Suprapubic skin (tissue), 4 donors: ENCODE data around the gene INS. TPM values are rescaled to one million over a fixed set of nuclear protein-coding genes. Genes with fewer than 3 reads are reported as not detected.

ENCODE experiments used
- DNase-seq, 2 donors: peaks; one replicate each; pipeline ENCODE4 v3.0.0-alpha.2; 2019; ENCODE audit warnings: low spot score in 2 of 2
- H3K27ac ChIP-seq: fragments of 200-600 bp; sonication (generic); one replicate; pipeline ENCODE4 v1.5.1; 2019
- H3K27me3 ChIP-seq: fragments of 200-600 bp; sonication (generic); one replicate; pipeline ENCODE4 v1.5.1; 2019
- H3K36me3 ChIP-seq: fragments of 200-600 bp; sonication (generic); one replicate; pipeline ENCODE4 v1.5.1; 2019
- H3K4me1 ChIP-seq: fragments of 200-600 bp; sonication (generic); one replicate; pipeline ENCODE4 v1.5.1; 2019
- H3K4me3 ChIP-seq: fragments of 200-600 bp; sonication (generic); one replicate; pipeline ENCODE4 v1.5.1; 2019; ENCODE audit warnings: mild to moderate bottlenecking
- H3K9me3 ChIP-seq: fragments of 200-600 bp; sonication (generic); one replicate; pipeline ENCODE4 v1.5.1; 2019
- EP300 ChIP-seq: sonication (generic); formaldehyde crosslinking; IDR thresholded peaks from one replicate; pipeline ENCODE4 v1.6.1; 2017; ENCODE audit warnings: antibody characterized with exemption
- POLR2A ChIP-seq, 2 donors: fragments of 450-650 bp; IDR thresholded peaks; one replicate each; pipeline ENCODE4 v1.6.1; 2017; ENCODE audit warnings: antibody characterized with exemption in 2 of 2, mild to moderate bottlenecking in 2 of 2, moderate library complexity in 2 of 2
- POLR2AphosphoS5 ChIP-seq, 3 donors: sonication (generic); formaldehyde crosslinking; IDR thresholded peaks; one replicate each; pipeline ENCODE4 v1.6.1; 2017; ENCODE audit warnings: antibody characterized with exemption in 3 of 3
- WGBS: methylation state at CpG from one replicate; pipeline ENCODE4 v1.1.5; 2018; 5-methylcytosine and 5-hydroxymethylcytosine counted together
- total RNA-seq, 4 donors: library from RNA; depleted of rRNA; stranded (reverse); fragments of >200 nt; gene quantifications; one replicate each; pipeline ENCODE4 v1.1.0, GENCODE V29; 2016
- TF ChIP-seq, protein P1 (sequence below), 2 donors: fragments of 200-600 bp in 1 of 2; fragments of 450-650 bp in 1 of 2; sonication (generic) in 1 of 2; IDR thresholded peaks; one replicate each; pipeline ENCODE4 v1.5.1; 2016 to 2019; ENCODE audit warnings: antibody characterized with exemption in 2 of 2, mild to moderate bottlenecking in 1 of 2, moderate library complexity in 1 of 2

INS gene
- total RNA-seq, 4 donors from 2014 or later = not detected

DNA sequence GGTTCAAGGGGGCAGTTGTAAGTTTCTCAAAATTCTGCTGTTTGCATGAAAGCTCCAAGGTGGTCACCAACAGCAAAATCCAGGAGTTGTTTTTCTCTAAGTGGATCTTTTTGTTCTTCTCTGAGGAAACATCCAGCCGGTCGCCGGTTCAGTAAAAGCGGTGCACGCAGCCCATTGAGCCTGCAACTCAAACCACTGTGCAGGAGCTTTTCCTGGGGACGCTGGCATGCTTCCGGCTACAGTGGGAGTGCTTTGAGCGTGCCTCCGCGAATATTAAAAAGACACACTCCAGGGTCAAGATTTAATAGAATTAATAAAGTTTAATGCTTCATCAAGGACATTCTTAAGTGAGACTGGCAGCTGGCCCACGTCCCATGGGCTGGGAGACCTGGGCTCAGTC is 47.2 kb downstream of the INS start:
- Histone ChIP-seq H3K27ac (no peak overlapping the region), H3K4me1 (no peaks in the 10 kb centered on the region), H3K27me3 (peaks cover 14% of the 10 kb centered on the region), H3K9me3 (peaks cover 5% of the 10 kb centered on the region), H3K4me3 (no peak overlapping the region), H3K36me3 (no peaks in the 10 kb centered on the region)
- DNase-seq = no peak
- 94% methylated on average over 10 of the region's 11 CpGs for WGBS
- no peak for TF ChIP-seq POLR2AphosphoS5 (IDR thresholded peaks at IDR 0.05)
- no peak for TF ChIP-seq POLR2A (IDR thresholded peaks at IDR 0.05)
- TF ChIP-seq, protein P1, sequence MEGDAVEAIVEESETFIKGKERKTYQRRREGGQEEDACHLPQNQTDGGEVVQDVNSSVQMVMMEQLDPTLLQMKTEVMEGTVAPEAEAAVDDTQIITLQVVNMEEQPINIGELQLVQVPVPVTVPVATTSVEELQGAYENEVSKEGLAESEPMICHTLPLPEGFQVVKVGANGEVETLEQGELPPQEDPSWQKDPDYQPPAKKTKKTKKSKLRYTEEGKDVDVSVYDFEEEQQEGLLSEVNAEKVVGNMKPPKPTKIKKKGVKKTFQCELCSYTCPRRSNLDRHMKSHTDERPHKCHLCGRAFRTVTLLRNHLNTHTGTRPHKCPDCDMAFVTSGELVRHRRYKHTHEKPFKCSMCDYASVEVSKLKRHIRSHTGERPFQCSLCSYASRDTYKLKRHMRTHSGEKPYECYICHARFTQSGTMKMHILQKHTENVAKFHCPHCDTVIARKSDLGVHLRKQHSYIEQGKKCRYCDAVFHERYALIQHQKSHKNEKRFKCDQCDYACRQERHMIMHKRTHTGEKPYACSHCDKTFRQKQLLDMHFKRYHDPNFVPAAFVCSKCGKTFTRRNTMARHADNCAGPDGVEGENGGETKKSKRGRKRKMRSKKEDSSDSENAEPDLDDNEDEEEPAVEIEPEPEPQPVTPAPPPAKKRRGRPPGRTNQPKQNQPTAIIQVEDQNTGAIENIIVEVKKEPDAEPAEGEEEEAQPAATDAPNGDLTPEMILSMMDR (IDR thresholded peaks at IDR 0.05) = no peak
- no peak for TF ChIP-seq EP300

DNA sequence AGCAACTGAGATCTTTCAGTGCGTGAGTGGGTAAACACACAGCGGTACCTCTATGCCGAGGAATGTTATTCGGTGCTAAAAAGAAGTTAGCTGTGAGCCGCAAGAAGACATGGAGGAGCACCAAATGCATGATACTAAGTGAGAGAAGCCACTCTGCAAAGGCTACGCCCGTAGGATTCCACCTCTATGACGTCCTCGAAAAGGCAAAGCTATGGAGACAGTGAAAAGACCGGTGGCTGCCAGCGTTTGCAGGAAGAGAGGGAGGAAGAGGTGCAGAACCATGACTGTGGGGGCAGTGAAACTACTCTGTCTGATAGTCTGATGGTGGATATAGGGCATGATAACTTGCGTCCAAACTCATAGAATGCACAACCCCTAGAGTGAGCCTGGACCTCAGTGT is 50.5 kb downstream of the INS start:
- no peaks in the 10 kb centered on the region for H3K36me3 ChIP-seq
- 85% methylated on average over 12 of the region's 12 CpGs for WGBS
- no peak for TF ChIP-seq POLR2A (IDR thresholded peaks at IDR 0.05)
- TF ChIP-seq POLR2AphosphoS5 (IDR thresholded peaks at IDR 0.05) = no peak
- TF ChIP-seq, protein P1 (IDR thresholded peaks at IDR 0.05) = no peak
- no peak for TF ChIP-seq EP300
- peaks cover 19% of the 10 kb centered on the region for H3K27me3 ChIP-seq
- no peak overlapping the region for H3K4me3 ChIP-seq
- H3K27ac ChIP-seq = no peak overlapping the region
- H3K4me1 ChIP-seq = no peaks in the 10 kb centered on the region
- DNase-seq = no peak
- no peaks in the 10 kb centered on the region for H3K9me3 ChIP-seq

Other genes starting within 250 kb of the INS start
- gene TNNT3, start 241.5 kb downstream of the INS start, total RNA-seq = 10 to 100 TPM in 1 of 4 donors, 1 to 10 TPM in 3; 1.5 to 12.9 (median 4.8) TPM
- gene MRPL23, start 213.9 kb downstream of the INS start, total RNA-seq = 100 to 1,000 TPM in 2 of 4 donors, 10 to 100 TPM in 2; 76.9 to 115 (median 103) TPM
- 10 to 100 TPM; 20.0 to 62.2 (median 40.4) TPM for gene H19, start 163.4 kb downstream of the INS start, total RNA-seq
- 1 to 10 TPM; 3.2 to 9.7 (median 5.6) TPM for gene IGF2, start 21.8 kb downstream of the INS start, total RNA-seq
- gene TH, start 10.6 kb upstream of the INS start, total RNA-seq = 1 to 10 TPM in 1 of 4 donors, under 1 TPM in 1, not detected in 2; 0.34 to 1.0 TPM
- 10 to 100 TPM; 11.4 to 18.0 (median 15.9) TPM for gene ASCL2, start 109.4 kb upstream of the INS start, total RNA-seq
- gene C11orf21, start 140.7 kb upstream of the INS start, total RNA-seq = 1 to 10 TPM in 2 of 4 donors, not detected in 2; 1.2 to 2.5 TPM
- 1 to 10 TPM in 1 of 4 donors, under 1 TPM in 1, not detected in 2; 0.26 to 4.3 TPM for gene TSPAN32, start 140.8 kb upstream of the INS start, total RNA-seq
- gene CD81, start 216.1 kb upstream of the INS start, total RNA-seq = 100 to 1,000 TPM; 234 to 340 (median 277) TPM
- gene TSSC4, start 239.5 kb upstream of the INS start, total RNA-seq = 10 to 100 TPM; 25.7 to 60.9 (median 51.4) TPM